H1 (cell line): ENCODE measurements around the gene RAPGEF1. TPM values are rescaled to one million over a fixed set of nuclear protein-coding genes. Genes with fewer than 3 reads are reported as not detected.
A peak's percentile ranks its signal among the peaks of the same experiment; 100 is the strongest.

Source experiments
- CTCF ChIA-PET: fragments of 300-600 bp; sonication (Branson Sonifier 250); formaldehyde crosslinking; loops from one replicate; lab custom pipeline; 2021; ENCODE audit not compliant: partially characterized antibody; lab: Charles Lee
- POLR2A ChIA-PET: fragments of 300-600 bp; sonication (Branson Sonifier 250); formaldehyde crosslinking; loops from one replicate; lab custom pipeline; 2021; ENCODE audit warnings: inconsistent platforms; ENCODE audit not compliant: partially characterized antibody; lab: Charles Lee
- DNase-seq, 2 experiments: peaks; one replicate each; pipeline versions ENCODE4 v3.0.0 to v3.0.0-alpha.2; 2010 to 2022; ENCODE audit warnings: low spot score in 2 of 2, low read depth in 1 of 2, mixed read lengths in 1 of 2
- FAIRE-seq: peaks from 2 replicates; lab custom pipeline; 2011; peaks lifted over from hg19 to GRCh38; lab: Jason Lieb, UNC
- H2AFZ ChIP-seq: 2 replicates; pipeline ENCODE4 v1.8.1; 2012; ENCODE audit warnings: low read length, inconsistent platforms
- H2AK5ac ChIP-seq: 2 replicates; pipeline ENCODE4 v1.6.1; 2013; ENCODE audit warnings: low read depth, low read length
- H2BK120ac ChIP-seq: replicated peaks from 2 replicates; pipeline ENCODE3; 2013; ENCODE audit warnings: low read depth, low read length, inconsistent platforms
- H2BK12ac ChIP-seq: 2 replicates; pipeline ENCODE4 v1.6.1; 2013; ENCODE audit warnings: low read depth, low read length
- H2BK15ac ChIP-seq: 2 replicates; pipeline ENCODE4 v1.6.1; 2013; ENCODE audit warnings: low read length
- H2BK20ac ChIP-seq: 2 replicates; pipeline ENCODE4 v1.6.1; 2013; ENCODE audit warnings: low read length
- H2BK5ac ChIP-seq: 2 replicates; pipeline ENCODE4 v1.6.1; 2013; ENCODE audit warnings: low read depth, low read length
- H3K14ac ChIP-seq: 2 replicates; pipeline ENCODE4 v1.6.1; 2013; ENCODE audit warnings: inconsistent platforms; ENCODE audit not compliant: insufficient read length
- H3K18ac ChIP-seq: 2 replicates; pipeline ENCODE4 v1.6.1; 2013; ENCODE audit warnings: low read length; ENCODE audit errors: extremely low read depth
- H3K23ac ChIP-seq: 2 replicates; pipeline ENCODE4 v1.6.1; 2013; ENCODE audit warnings: inconsistent platforms; ENCODE audit not compliant: insufficient read length
- H3K23me2 ChIP-seq: 2 replicates; pipeline ENCODE4 v1.6.1; 2013; ENCODE audit warnings: low read depth, low read length
- H3K27ac ChIP-seq: 2 replicates; pipeline ENCODE4 v1.6.1; 2011; ENCODE audit warnings: low read depth, low read length, inconsistent platforms
- H3K27me3 ChIP-seq, 4 experiments: replicated peaks in 1 of 4; 1 replicate in 1 of 4; 2 replicates in 3 of 4; pipeline versions ENCODE4 v1.6.1 to v1.8.1; 2011 to 2013; ENCODE audit warnings: low read length in 3 of 4, mild to moderate bottlenecking in 3 of 4, inconsistent platforms in 2 of 4, mixed read lengths in 2 of 4, moderate library complexity in 1 of 4; ENCODE audit not compliant: control insufficient read depth in 3 of 4, insufficient read depth in 3 of 4; ENCODE audit errors: extremely low read depth in 1 of 4
- H3K36me3 ChIP-seq, 4 experiments: 2 replicates each; pipeline versions ENCODE4 v1.6.1 to v1.8.1; 2011 to 2013; ENCODE audit warnings: mild to moderate bottlenecking in 4 of 4, low read length in 3 of 4, moderate library complexity in 2 of 4, control low read depth in 1 of 4, inconsistent platforms in 1 of 4; ENCODE audit not compliant: insufficient read depth in 4 of 4, control insufficient read depth in 2 of 4
- H3K4ac ChIP-seq: replicated peaks from 2 replicates; pipeline ENCODE3; 2013; ENCODE audit warnings: low read length, low read depth, mixed read lengths, inconsistent platforms; ENCODE audit not compliant: insufficient read length
- H3K4me1 ChIP-seq, 4 experiments: replicated peaks in 1 of 4; 1 replicate in 1 of 4; 2 replicates in 3 of 4; pipeline versions ENCODE4 v1.6.1 to v1.8.1; 2011 to 2013; ENCODE audit warnings: low read length in 3 of 4, inconsistent platforms in 2 of 4, mixed read lengths in 1 of 4; ENCODE audit not compliant: insufficient read depth in 4 of 4, control insufficient read depth in 3 of 4
- H3K4me2 ChIP-seq, 2 experiments: 2 replicates each; pipeline versions ENCODE4 v1.6.1 to v1.8.1; 2011 to 2013; ENCODE audit warnings: low read depth in 2 of 2, low read length in 2 of 2, control low read depth in 1 of 2, inconsistent platforms in 1 of 2, mild to moderate bottlenecking in 1 of 2; ENCODE audit not compliant: insufficient read depth in 1 of 2
- H3K4me3 ChIP-seq, 4 experiments: fragments of 200-600, 300-600 bp in 1 of 4; sonication (generic), shearing (Covaris generic), sonication (Bioruptor Twin) in 1 of 4; 2 replicates each; pipeline versions ENCODE4 v1.5.1 to v1.8.1; 2011 to 2016; ENCODE audit warnings: low read length in 4 of 4, low read depth in 3 of 4, control low read depth in 2 of 4, inconsistent platforms in 2 of 4, mild to moderate bottlenecking in 2 of 4, mixed read lengths in 1 of 4, moderate library complexity in 1 of 4; ENCODE audit not compliant: insufficient read depth in 2 of 4; ENCODE audit errors: extremely low read depth in 1 of 4
- H3K56ac ChIP-seq: replicated peaks from 2 replicates; pipeline ENCODE3; 2013; ENCODE audit warnings: low read depth, mild to moderate bottlenecking, mixed read lengths, low read length, inconsistent platforms; ENCODE audit not compliant: insufficient read length
- H3K79me1 ChIP-seq: 2 replicates; pipeline ENCODE4 v1.6.1; 2013; ENCODE audit warnings: low read depth, low read length, control low read depth
- H3K79me2 ChIP-seq, 2 experiments: 2 replicates each; pipeline versions ENCODE4 v1.6.1 to v1.8.1; 2012 to 2013; ENCODE audit warnings: low read length in 2 of 2, mild to moderate bottlenecking in 2 of 2, inconsistent platforms in 1 of 2; ENCODE audit not compliant: insufficient read depth in 2 of 2, control insufficient read depth in 1 of 2
- H3K9ac ChIP-seq, 4 experiments: replicated peaks in 1 of 4; 1 replicate in 1 of 4; 2 replicates in 3 of 4; pipeline versions ENCODE4 v1.6.1 to v1.8.1; 2011 to 2013; ENCODE audit warnings: low read depth in 3 of 4, low read length in 3 of 4, control low read depth in 2 of 4, mild to moderate bottlenecking in 2 of 4, moderate library complexity in 2 of 4, inconsistent platforms in 1 of 4; ENCODE audit errors: extremely low read depth in 1 of 4
- H3K9me3 ChIP-seq, 2 experiments: 2 replicates each; pipeline versions ENCODE4 v1.6.1 to v1.8.1; 2012 to 2013; ENCODE audit warnings: mild to moderate bottlenecking in 2 of 2, moderate library complexity in 2 of 2, control low read depth in 1 of 2, inconsistent platforms in 1 of 2, low read depth in 1 of 2, low read length in 1 of 2, mixed read lengths in 1 of 2; ENCODE audit not compliant: insufficient read depth in 2 of 2
- H4K20me1 ChIP-seq, 2 experiments: replicated peaks in 1 of 2; 2 replicates each; pipeline versions ENCODE3 to v1.8.1; 2011 to 2013; ENCODE audit warnings: inconsistent platforms in 2 of 2, low read length in 2 of 2, mild to moderate bottlenecking in 1 of 2; ENCODE audit not compliant: insufficient read depth in 2 of 2, control insufficient read depth in 1 of 2
- H4K5ac ChIP-seq: 2 replicates; pipeline ENCODE4 v1.6.1; 2013; ENCODE audit warnings: low read length, low read depth, mixed read lengths, inconsistent platforms; ENCODE audit not compliant: insufficient read length
- H4K8ac ChIP-seq: 2 replicates; pipeline ENCODE4 v1.8.0; 2013; ENCODE audit warnings: mild to moderate bottlenecking, moderate library complexity, low read length, inconsistent platforms; ENCODE audit not compliant: insufficient read depth; ENCODE audit errors: extremely low read depth
- H4K91ac ChIP-seq: replicated peaks from 2 replicates; pipeline ENCODE3; 2013; ENCODE audit warnings: low read length, mixed read lengths, inconsistent platforms; ENCODE audit not compliant: insufficient read length
- SP1 ChIP-seq: IDR thresholded peaks from 2 replicates; pipeline ENCODE4 v1.6.1; 2011; ENCODE audit warnings: low read depth, low read length
- WGBS, 2 experiments: shearing (Covaris generic) in 1 of 2; methylation state at CpG; one replicate each; pipeline versions ENCODE4 v1.1.6 to v1.1.7; 2013 to 2015; ENCODE audit warnings: low lambda C conversion rate in 2 of 2, mixed read lengths in 2 of 2, inconsistent platforms in 1 of 2, low coverage in 1 of 2, missing lambda C conversion rate in 1 of 2; ENCODE audit not compliant: insufficient replicate concordance in 2 of 2, insufficient coverage in 1 of 2, insufficient read length in 1 of 2; ENCODE audit errors: extremely low coverage in 1 of 2, missing lambda C conversion rate in 1 of 2; 5-methylcytosine and 5-hydroxymethylcytosine counted together
- polyA plus RNA-seq, 7 experiments: library from polyadenylated mRNA; depleted of rRNA in 3 of 7; stranded (reverse) in 5 of 7; unstranded in 2 of 7; fragments of >200 nt in 5 of 7; fragments of 200-250 nt in 2 of 7; gene quantifications; 1 replicate in 5 of 7; 2 replicates in 1 of 7; 4 replicates in 1 of 7; pipeline versions ENCODE4 v1.2.1 to v1.2.3, GENCODE V29; 2011 to 2013; ENCODE audit warnings: missing spikeins in 2 of 7, mixed read lengths in 2 of 7
- total RNA-seq: library from RNA; stranded (reverse); fragmentation: NEBNext Ultra II Directional; extraction: Animal tissue kit (Norgen Biotek cat#: 25700); gene quantifications from 2 replicates; pipeline ENCODE4 v1.2.1, GENCODE V29; 2021

Gene RAPGEF1
- total and polyA plus RNA-seq, 2 of the 8 experiments (the other 6 are each of a cell fraction or from before 2014, with no cell fraction given) = 29.7 to 78.9 TPM

GRCh38 chr9:131630205-131630831 lies 109.6 kb downstream of the RAPGEF1 start:
- Histone ChIP-seq H3K4ac (no peak overlapping the region), H3K4me2 (no peak overlapping the region), H2BK12ac (0 out of 2 replicates have a peak overlapping the region, but pooled peaks have one; percentile 18), H2BK20ac (no peak overlapping the region), H4K5ac (no peak overlapping the region), H3K4me1 (peaks cover 0 to 11% (median 3%) of the 10 kb centered on the region in 4 experiments; a peak in 4 of 7 replicates), H4K91ac (no peak overlapping the region), H3K79me1 (no peaks in the 10 kb centered on the region), H2BK5ac (no peak overlapping the region), H3K4me3 (no peak overlapping the region), H3K23me2 (no peaks in the 10 kb centered on the region), H3K36me3 (peaks cover 0 to 6% (median 4%) of the 10 kb centered on the region in 4 experiments; a peak in 5 of 8 replicates), H2AFZ (no peak overlapping the region), H2BK120ac (no peak overlapping the region), H3K79me2 (no peaks in the 10 kb centered on the region), H3K9me3 (no peaks in the 10 kb centered on the region), H2BK15ac (no peak overlapping the region; the same call in 1 of the 2 replicates), H3K27me3 (no peaks in the 10 kb centered on the region), H3K14ac (no peak overlapping the region), H3K56ac (no peak overlapping the region), H3K9ac (no peak overlapping the region), H2AK5ac (no peak overlapping the region), H3K23ac (no peak overlapping the region), H4K20me1 (peaks cover 2 to 6% of the 10 kb centered on the region in 2 experiments), H3K27ac (no peak overlapping the region), H4K8ac (no peak overlapping the region), H3K18ac (no peak overlapping the region)
- no peak for TF ChIP-seq SP1
- POLR2A ChIA-PET = interaction anchor here (1.0 to 2.1 kb wide), 3 partner anchors 8 to 22 kb away, joined by 3 to 7 read pairs (median 3); no protein-coding TSS in a partner anchor
- DNase-seq (no peak), FAIRE-seq (no peak)
- WGBS, 2 experiments = 87% methylated on average over 15 of the region's 15 CpGs; no CpG with 5 or more reads in 1 of the 2 experiments
- CTCF ChIA-PET = interaction anchor here (0.9 to 6.4 kb wide), 5 partner anchors 10 to 58 kb away, joined by 3 to 33 read pairs (median 3); no protein-coding TSS in a partner anchor
